ENCODE results near the gene ERFL.

The ERFL gene

DNA sequence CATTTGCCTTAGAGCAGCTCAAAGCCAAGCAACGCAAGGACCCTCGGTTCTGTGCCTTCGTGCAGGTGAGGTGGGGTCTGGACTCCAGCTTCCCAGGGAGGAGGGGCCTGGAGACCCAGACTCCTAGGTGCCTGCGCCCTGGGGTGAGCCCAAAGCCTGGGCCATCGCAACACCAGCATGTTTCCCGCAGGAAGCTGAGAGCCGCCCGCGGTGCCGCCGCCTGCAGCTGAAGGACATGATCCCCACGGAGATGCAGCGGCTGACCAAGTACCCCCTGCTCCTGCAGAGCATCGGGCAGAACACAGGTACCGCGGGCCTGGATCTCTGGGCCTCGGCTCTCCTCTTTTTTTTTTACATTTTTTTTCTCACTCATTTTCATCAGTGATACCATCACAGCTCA lies 25.7 kb downstream of the ERFL start:
- no peak overlapping the region for H3K4me3 ChIP-seq (replicated peaks in 1 of 2; ENCODE audit: low read depth in 2 of 2, low read length in 2 of 2)
- no peak for TF ChIP-seq CTCF (IDR thresholded peaks at IDR 0.05; ENCODE audit: low read depth, low read length)
- DNase-seq (ENCODE audit: low read depth in 2 of 2) = no peak

- no peak overlapping the region for H3K4me3 ChIP-seq (replicated peaks in 1 of 2; ENCODE audit: low read depth in 2 of 2, low read length in 2 of 2)
- TF ChIP-seq CTCF (IDR thresholded peaks at IDR 0.05; ENCODE audit: low read depth, low read length) = no peak
- DNase-seq (ENCODE audit: low read depth in 2 of 2) = no peak
Observed at GRCh38 chr19:41901707-41902360, 26.4 kb downstream of the ERFL start.

- DNase-seq (ENCODE audit: low read depth in 2 of 2) = no peak
- H3K4me3 ChIP-seq (replicated peaks in 1 of 2; ENCODE audit: low read depth in 2 of 2, low read length in 2 of 2) = no peak overlapping the region
- TF ChIP-seq CTCF (IDR thresholded peaks at IDR 0.05; ENCODE audit: low read depth, low read length) = no peak
Observed at GRCh38 chr19:41898235-41898634, 30.0 kb downstream of the ERFL start.

DNA sequence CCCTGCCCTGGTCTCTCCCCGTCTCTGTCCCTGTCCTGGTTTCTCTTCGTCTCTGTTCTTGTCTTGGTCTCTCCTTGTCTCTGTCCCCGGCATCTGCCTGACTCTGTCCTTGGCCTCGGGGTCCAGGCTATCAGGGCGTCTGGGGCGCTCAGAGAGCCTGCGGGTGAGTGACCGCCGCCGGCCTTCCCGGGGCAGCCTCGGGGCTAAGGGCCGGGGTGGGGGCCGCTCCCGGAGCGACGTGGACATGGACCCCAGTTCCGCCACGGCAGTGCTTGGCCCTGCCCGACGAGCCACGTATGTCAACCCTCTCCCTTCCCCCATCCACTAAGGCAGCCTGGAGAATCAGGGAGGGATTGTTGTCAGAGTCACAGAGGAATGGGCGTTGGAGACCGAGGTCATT lies 30.4 kb downstream of the ERFL start:
- H3K4me3 ChIP-seq (replicated peaks in 1 of 2; ENCODE audit: low read depth in 2 of 2, low read length in 2 of 2) = no peak overlapping the region
- DNase-seq (ENCODE audit: low read depth in 2 of 2) = no peak
- no peak for TF ChIP-seq CTCF (IDR thresholded peaks at IDR 0.05; ENCODE audit: low read depth, low read length)

GRCh38 chr19:41897181-41897580 lies 31.1 kb downstream of the ERFL start:
- DNase-seq (ENCODE audit: low read depth in 2 of 2) = no peak
- no peak for TF ChIP-seq CTCF (IDR thresholded peaks at IDR 0.05; ENCODE audit: low read depth, low read length)
- no peak overlapping the region for H3K4me3 ChIP-seq (replicated peaks in 1 of 2; ENCODE audit: low read depth in 2 of 2, low read length in 2 of 2)

- DNase-seq (ENCODE audit: low read depth in 2 of 2) = no peak
- TF ChIP-seq CTCF (IDR thresholded peaks at IDR 0.05; ENCODE audit: low read depth, low read length) = no peak
- H3K4me3 ChIP-seq (replicated peaks in 1 of 2; ENCODE audit: low read depth in 2 of 2, low read length in 2 of 2) = no peak overlapping the region
Observed at GRCh38 chr19:41896581-41896942, 31.7 kb downstream of the ERFL start.
